Activated effector memory CD4-positive, alpha-beta T cell treated with Interleukin-2 at 50 U/mL for 16 hours (primary cell): ENCODE data around the gene TBPL2.
"Not testable (repeated sequence)": the region's sequence is repeated elsewhere in the genome, so short reads cannot be mapped to it uniquely, and the experiment has no call there.

ENCODE experiments used
- DNase-seq: peaks from one replicate; pipeline ENCODE4 v3.0.0-alpha.2; 2020

The TBPL2 gene

GRCh38 chr14:55399852-55400251 is 40.6 kb downstream of the TBPL2 start:
- no peak for DNase-seq

- DNase-seq, result no peak
Observed at GRCh38 chr14:55399183-55399582, 41.2 kb downstream of the TBPL2 start.

GRCh38 chr14:55398679-55399078 is 41.7 kb downstream of the TBPL2 start:
- DNase-seq, result no peak

- DNase-seq, result no peak
Observed at GRCh38 chr14:55389330-55389729, 51.1 kb downstream of the TBPL2 start.

GRCh38 chr14:55388160-55388559 is 52.3 kb downstream of the TBPL2 start:
- DNase-seq, result no peak

- DNase-seq, result no peak
Observed at GRCh38 chr14:55387121-55387520, 53.3 kb downstream of the TBPL2 start.

GRCh38 chr14:55386037-55386808 is 54.2 kb downstream of the TBPL2 start:
- DNase-seq, result no peak

- DNase-seq, result no peak
Observed at GRCh38 chr14:55384536-55384935, 55.9 kb downstream of the TBPL2 start.

- no peak for DNase-seq
Observed at GRCh38 chr14:55383541-55384140, 56.8 kb downstream of the TBPL2 start.

GRCh38 chr14:55383056-55383466 is 57.4 kb downstream of the TBPL2 start:
- DNase-seq, result not testable (repeated sequence)

- no peak for DNase-seq
Observed at GRCh38 chr14:55382483-55382882, 57.9 kb downstream of the TBPL2 start.

- no peak for DNase-seq
Observed at GRCh38 chr14:55381561-55381960, 58.9 kb downstream of the TBPL2 start.

- DNase-seq, result no peak
Observed at GRCh38 chr14:55381040-55381439, 59.4 kb downstream of the TBPL2 start.

GRCh38 chr14:55377236-55377635 is 63.2 kb downstream of the TBPL2 start:
- no peak for DNase-seq

GRCh38 chr14:55374771-55375170 is 65.6 kb downstream of the TBPL2 start:
- DNase-seq, result no peak

- no peak for DNase-seq
Observed at GRCh38 chr14:55373784-55374705, 66.4 kb downstream of the TBPL2 start.

- DNase-seq, result no peak
Observed at GRCh38 chr14:55372825-55373224, 67.6 kb downstream of the TBPL2 start.

- DNase-seq, result no peak
Observed at GRCh38 chr14:55372423-55372822, 68.0 kb downstream of the TBPL2 start.

- no peak for DNase-seq
Observed at GRCh38 chr14:55370883-55371455, 69.4 kb downstream of the TBPL2 start.

- no peak for DNase-seq
Observed at GRCh38 chr14:55366271-55366670, 74.1 kb downstream of the TBPL2 start.
